HepG2 (cell line): ENCODE data around the gene SMAD3. TPM values are rescaled to one million over a fixed set of nuclear protein-coding genes. Genes with fewer than 3 reads are reported as not detected.

Source experiments
- ATAC-seq: fragments of 200-7000 bp; cut with Tn5 transposase; 3 replicates; pipeline ENCODE4 v1.9.1; 2020; ENCODE audit warnings: mild to moderate bottlenecking, moderate library complexity
- BruUV-seq: library from RNA; stranded (reverse); fragments of 400-500 nt; replicated peaks from 2 replicates; lab custom pipeline; 2021; lab: Mats Ljungman, UMichigan
- CTCF ChIA-PET: fragments of 300-600 bp; formaldehyde crosslinking; extraction: SDS; loops from one replicate; lab custom pipeline; 2021; ENCODE audit warnings: low total read pairs, inconsistent platforms, low intra/inter-chr PET ratio; lab: Yijun Ruan, JAX
- POLR2A ChIA-PET: fragments of 350-600 bp; sonication (Branson Sonifier 250); formaldehyde crosslinking; loops from one replicate; lab custom pipeline; 2020; ENCODE audit warnings: antibody characterized with exemption, inconsistent platforms; lab: Yijun Ruan, JAX
- DNase-seq: peaks from one replicate; pipeline ENCODE4 v3.0.0-alpha.2; 2015; ENCODE audit warnings: low spot score
- FAIRE-seq: peaks from 3 replicates; lab custom pipeline; 2011; peaks lifted over from hg19 to GRCh38; lab: Jason Lieb, UNC
- H2AFZ ChIP-seq: one replicate; pipeline ENCODE4 v1.6.1; 2011; ENCODE audit warnings: low read length, inconsistent platforms
- H3K27ac ChIP-seq: fragments of 300-600 bp; 3 replicates; pipeline ENCODE4 v1.8.0; 2011; ENCODE audit warnings: mixed run types, mild to moderate bottlenecking, mixed read lengths, low read length, inconsistent platforms; ENCODE audit not compliant: insufficient read depth; ENCODE audit errors: extremely low read length
- H3K27me3 ChIP-seq, 2 experiments: fragments of 200-600 bp in 1 of 2; 2 replicates in 1 of 2; 3 replicates in 1 of 2; pipeline versions ENCODE4 v1.6.0 to v1.8.0; 2011; ENCODE audit warnings: low read length in 2 of 2, mild to moderate bottlenecking in 2 of 2, moderate library complexity in 2 of 2, inconsistent platforms in 1 of 2; ENCODE audit not compliant: insufficient read depth in 2 of 2, control insufficient read depth in 1 of 2
- H3K36me3 ChIP-seq, 2 experiments: fragments of 200-600 bp in 1 of 2; replicated peaks in 1 of 2; 2 replicates in 1 of 2; 3 replicates in 1 of 2; pipeline versions ENCODE4 v1.5.1 to v1.8.0; 2011; ENCODE audit warnings: low read length in 2 of 2, inconsistent platforms in 1 of 2; ENCODE audit not compliant: insufficient read depth in 2 of 2, control insufficient read depth in 1 of 2
- H3K4me1 ChIP-seq: 2 replicates; pipeline ENCODE4 v1.5.1; 2012; ENCODE audit warnings: low read length, inconsistent platforms; ENCODE audit not compliant: insufficient read depth
- H3K4me2 ChIP-seq: 2 replicates; pipeline ENCODE4 v1.6.0; 2011; ENCODE audit warnings: low read depth, low read length, inconsistent platforms
- H3K4me3 ChIP-seq, 3 experiments: fragments of 200-600 bp in 1 of 3; sonication (generic), shearing (Covaris generic) in 1 of 3; replicated peaks in 1 of 3; 2 replicates each; pipeline ENCODE4 v1.5.1; 2011 to 2016; ENCODE audit warnings: low read length in 3 of 3, inconsistent platforms in 2 of 3, low read depth in 2 of 3, mild to moderate bottlenecking in 2 of 3, control low read depth in 1 of 3, mixed read lengths in 1 of 3; ENCODE audit not compliant: insufficient read depth in 1 of 3
- H3K79me2 ChIP-seq: one replicate; pipeline ENCODE4 v1.6.1; 2011; ENCODE audit warnings: low read length, inconsistent platforms; ENCODE audit not compliant: insufficient read depth
- H3K9ac ChIP-seq: 2 replicates; pipeline ENCODE4 v1.6.0; 2011; ENCODE audit warnings: mild to moderate bottlenecking, low read depth, low read length, inconsistent platforms; ENCODE audit not compliant: insufficient read depth
- H3K9me3 ChIP-seq: 2 replicates; pipeline ENCODE4 v1.5.1; 2012; ENCODE audit warnings: mild to moderate bottlenecking, low read length
- H4K20me1 ChIP-seq: 2 replicates; pipeline ENCODE4 v1.6.0; 2011; ENCODE audit warnings: inconsistent platforms, mild to moderate bottlenecking, low read length, moderate library complexity; ENCODE audit not compliant: insufficient read depth
- HMG20A ChIP-seq: IDR thresholded peaks from 2 replicates; pipeline ENCODE4 v1.6.1; 2016; ENCODE audit warnings: borderline replicate concordance
- MIER3 ChIP-seq: IDR thresholded peaks from 2 replicates; pipeline ENCODE4 v1.6.1; 2016; ENCODE audit warnings: missing compliant biosample characterization, borderline replicate concordance
- POGZ ChIP-seq: sonication (generic); formaldehyde crosslinking; IDR thresholded peaks from 2 replicates; pipeline ENCODE4 v1.4.0; 2020; ENCODE audit warnings: mild to moderate bottlenecking, missing genetic modification reagents
- POLR2G ChIP-seq: fragments of 200-400 bp; formaldehyde crosslinking; IDR thresholded peaks from 2 replicates; pipeline ENCODE4 v1.6.1; 2018; ENCODE audit warnings: mild to moderate bottlenecking, low read depth, low read length, moderate library complexity
- SNAPC2 ChIP-seq: sonication (generic); formaldehyde crosslinking; IDR thresholded peaks from 2 replicates; pipeline ENCODE4 v1.8.1; 2022; ENCODE audit warnings: mild to moderate bottlenecking, missing genetic modification reagents
- TFAP4 ChIP-seq: sonication (generic); IDR thresholded peaks from 2 replicates; pipeline ENCODE4 v1.6.1; 2016; ENCODE audit warnings: low read depth, borderline replicate concordance
- ZBTB10 ChIP-seq: sonication (generic); formaldehyde crosslinking; IDR thresholded peaks from 2 replicates; pipeline ENCODE4 v1.4.0; 2020; ENCODE audit warnings: missing genetic modification reagents, borderline replicate concordance
- ZNF251 ChIP-seq: sonication (generic); formaldehyde crosslinking; IDR thresholded peaks from 2 replicates; pipeline ENCODE4 v1.9.0; 2021; ENCODE audit warnings: mild to moderate bottlenecking, missing genetic modification reagents
- ZNF576 ChIP-seq: sonication (generic); formaldehyde crosslinking; IDR thresholded peaks from 2 replicates; pipeline ENCODE4 v1.4.0; 2020; ENCODE audit warnings: mild to moderate bottlenecking, missing genetic modification reagents
- ZNF737 ChIP-seq: sonication (generic); formaldehyde crosslinking; IDR thresholded peaks from 2 replicates; pipeline ENCODE4 v1.5.0; 2020; ENCODE audit warnings: missing genetic modification reagents, mild to moderate bottlenecking, borderline replicate concordance
- ZNF776 ChIP-seq: sonication (generic); formaldehyde crosslinking; IDR thresholded peaks from 2 replicates; pipeline ENCODE4 v1.4.0; 2020; ENCODE audit warnings: mild to moderate bottlenecking, missing genetic modification reagents
- ZNF784 ChIP-seq: sonication (generic); formaldehyde crosslinking; IDR thresholded peaks from 2 replicates; pipeline ENCODE4 v1.5.1; 2020; ENCODE audit warnings: missing genetic modification reagents, mild to moderate bottlenecking, borderline replicate concordance
- WGBS: methylation state at CpG from one replicate; pipeline ENCODE4 v1.1.6; 2017; ENCODE audit warnings: low lambda C conversion rate; 5-methylcytosine and 5-hydroxymethylcytosine counted together
- in situ Hi-C: cut with HindIII; loops from 2 replicates; pipeline ENCODE4 v1.10.0; 2017; ENCODE audit warnings: low pct_unique_long_range_greater_than_20kb; ENCODE audit not compliant: extremely low pct_ligation_motif_present
- intact Hi-C: fragments of 100-400 bp; cut with micrococcal nuclease; formaldehyde crosslinking; loops from one replicate; pipeline ENCODE4 v1.10.0; 2022; ENCODE audit not compliant: unreplicated experiment
- polyA plus RNA-seq, 8 experiments: library from polyadenylated mRNA; depleted of rRNA in 3 of 8; stranded (reverse) in 7 of 8; unstranded in 1 of 8; fragments of >200 nt; fragmentation: Illumina TruSeq in 4 of 8; extraction: Trizol in 4 of 8; gene quantifications; 2 replicates each; pipeline versions ENCODE4 v1.2.1 to v1.2.3, GENCODE V29; 2011 to 2016; ENCODE audit warnings: low read depth in 4 of 8, missing spikeins in 1 of 8, mixed read lengths in 1 of 8; ENCODE audit not compliant: insufficient read depth in 1 of 8
- total RNA-seq, 5 experiments: library from RNA; depleted of rRNA; stranded (reverse); fragments of >200 nt; fragmentation: Illumina TruSeq; extraction: Trizol; gene quantifications; 2 replicates each; pipeline ENCODE4 v1.2.3, GENCODE V29; 2016; ENCODE audit warnings: low read depth in 1 of 5
- TF ChIP-seq, protein P1 (sequence below): sonication (generic); formaldehyde crosslinking; IDR thresholded peaks from 2 replicates; pipeline ENCODE4 v1.8.0; 2022; ENCODE audit warnings: mild to moderate bottlenecking, missing genetic modification reagents, borderline replicate concordance
- TF ChIP-seq, protein P2 (sequence below): fragments of 450-650 bp; IDR thresholded peaks from 2 replicates; pipeline ENCODE4 v1.6.1; 2017; ENCODE audit warnings: mild to moderate bottlenecking

SMAD3 gene
- total and polyA plus RNA-seq, 2 of the 13 experiments (the other 11 are each of a cell fraction or from before 2014, with no cell fraction given) = 8.6 to 56.3 TPM

GRCh38 chr15:67115586-67115969 is 50.2 kb downstream of the SMAD3 start (continued):
- TF ChIP-seq, protein P1, sequence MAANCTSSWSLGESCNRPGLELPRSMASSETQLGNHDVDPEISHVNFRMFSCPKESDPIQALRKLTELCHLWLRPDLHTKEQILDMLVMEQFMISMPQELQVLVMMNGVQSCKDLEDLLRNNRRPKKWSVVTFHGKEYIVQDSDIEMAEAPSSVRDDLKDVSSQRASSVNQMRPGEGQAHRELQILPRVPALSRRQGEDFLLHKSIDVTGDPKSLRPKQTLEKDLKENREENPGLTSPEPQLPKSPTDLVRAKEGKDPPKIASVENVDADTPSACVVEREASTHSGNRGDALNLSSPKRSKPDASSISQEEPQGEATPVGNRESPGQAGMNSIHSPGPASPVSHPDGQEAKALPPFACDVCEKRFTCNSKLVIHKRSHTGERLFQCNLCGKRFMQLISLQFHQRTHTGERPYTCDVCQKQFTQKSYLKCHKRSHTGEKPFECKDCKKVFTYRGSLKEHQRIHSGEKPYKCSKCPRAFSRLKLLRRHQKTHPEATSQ (CRISPR knock-in tag) = no peak
- TF ChIP-seq ZNF251 (CRISPR knock-in tag) (no peak), MIER3 (CRISPR knock-in tag) (no peak), POGZ (no peak), SNAPC2 (CRISPR knock-in tag) (no peak)
- TF ChIP-seq, protein P2, sequence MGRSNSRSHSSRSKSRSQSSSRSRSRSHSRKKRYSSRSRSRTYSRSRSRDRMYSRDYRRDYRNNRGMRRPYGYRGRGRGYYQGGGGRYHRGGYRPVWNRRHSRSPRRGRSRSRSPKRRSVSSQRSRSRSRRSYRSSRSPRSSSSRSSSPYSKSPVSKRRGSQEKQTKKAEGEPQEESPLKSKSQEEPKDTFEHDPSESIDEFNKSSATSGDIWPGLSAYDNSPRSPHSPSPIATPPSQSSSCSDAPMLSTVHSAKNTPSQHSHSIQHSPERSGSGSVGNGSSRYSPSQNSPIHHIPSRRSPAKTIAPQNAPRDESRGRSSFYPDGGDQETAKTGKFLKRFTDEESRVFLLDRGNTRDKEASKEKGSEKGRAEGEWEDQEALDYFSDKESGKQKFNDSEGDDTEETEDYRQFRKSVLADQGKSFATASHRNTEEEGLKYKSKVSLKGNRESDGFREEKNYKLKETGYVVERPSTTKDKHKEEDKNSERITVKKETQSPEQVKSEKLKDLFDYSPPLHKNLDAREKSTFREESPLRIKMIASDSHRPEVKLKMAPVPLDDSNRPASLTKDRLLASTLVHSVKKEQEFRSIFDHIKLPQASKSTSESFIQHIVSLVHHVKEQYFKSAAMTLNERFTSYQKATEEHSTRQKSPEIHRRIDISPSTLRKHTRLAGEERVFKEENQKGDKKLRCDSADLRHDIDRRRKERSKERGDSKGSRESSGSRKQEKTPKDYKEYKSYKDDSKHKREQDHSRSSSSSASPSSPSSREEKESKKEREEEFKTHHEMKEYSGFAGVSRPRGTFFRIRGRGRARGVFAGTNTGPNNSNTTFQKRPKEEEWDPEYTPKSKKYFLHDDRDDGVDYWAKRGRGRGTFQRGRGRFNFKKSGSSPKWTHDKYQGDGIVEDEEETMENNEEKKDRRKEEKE = no peak

- peaks cover 0 to 25% of the 10 kb centered on the region in 2 experiments; a peak in 3 of 5 replicates for H3K36me3 ChIP-seq
- H3K27me3 ChIP-seq = no peaks in the 10 kb centered on the region
- H3K79me2 ChIP-seq = peaks cover 80% of the 10 kb centered on the region
- DNase-seq (peak; percentile 37), ATAC-seq (no peak), FAIRE-seq (no peak)
- no peak overlapping the region for H3K4me2 ChIP-seq
- CTCF ChIA-PET = interaction anchor here (0.8 kb wide), 1 partner anchor 10 kb away, joined by 3 read pairs; no protein-coding TSS in a partner anchor
- WGBS = 95% methylated on average over 2 of the region's 2 CpGs
- no TSS peak for BruUV-seq
- H3K27ac ChIP-seq = no peak overlapping the region
- peaks cover 75% of the 10 kb centered on the region for H3K4me1 ChIP-seq
- in situ Hi-C loops (no loop called here), intact Hi-C loops (no loop called here)
- peaks cover 70% of the 10 kb centered on the region for H4K20me1 ChIP-seq
- no peaks in the 10 kb centered on the region for H3K9me3 ChIP-seq
- H2AFZ ChIP-seq = no peak overlapping the region
- H3K4me3 ChIP-seq = no peak overlapping the region
- POLR2A ChIA-PET = interaction anchor here (0.8 to 2.2 kb wide), 8 partner anchors 11 to 170 kb away, joined by 3 to 17 read pairs (median 6); partner anchors contain the start of gene SMAD3
- H3K9ac ChIP-seq = no peak overlapping the region
- TF ChIP-seq ZNF784 (CRISPR knock-in tag) = no peak
- TF ChIP-seq ZNF737 = no peak
- TF ChIP-seq ZNF576 (CRISPR knock-in tag) = no peak
- TF ChIP-seq HMG20A = no peak; the same call in 1 of the 2 replicates
- TF ChIP-seq TFAP4 = no peak
- TF ChIP-seq ZBTB10 (CRISPR knock-in tag) = no peak
- no peak for TF ChIP-seq ZNF776
- TF ChIP-seq POLR2G = no peak
Measured at GRCh38 chr15:67116742-67117141, 51.3 kb downstream of the SMAD3 start.
